PC-9 (cell line): ENCODE measurements around the gene TRIM27.

Experiments used
- EZH2 ChIP-seq: fragments of 200-600 bp; sonication (generic); IDR thresholded peaks from 2 replicates; pipeline ENCODE4 v1.8.0; 2017; ENCODE audit warnings: antibody characterized with exemption, low read depth
- TF ChIP-seq, protein P1 (sequence below): fragments of 200-600 bp; sonication (generic); conservative IDR thresholded peaks from 2 replicates; pipeline ENCODE4 v1.6.1; 2017; ENCODE audit warnings: mixed run types, antibody characterized with exemption, mild to moderate bottlenecking, moderate library complexity

DNA sequence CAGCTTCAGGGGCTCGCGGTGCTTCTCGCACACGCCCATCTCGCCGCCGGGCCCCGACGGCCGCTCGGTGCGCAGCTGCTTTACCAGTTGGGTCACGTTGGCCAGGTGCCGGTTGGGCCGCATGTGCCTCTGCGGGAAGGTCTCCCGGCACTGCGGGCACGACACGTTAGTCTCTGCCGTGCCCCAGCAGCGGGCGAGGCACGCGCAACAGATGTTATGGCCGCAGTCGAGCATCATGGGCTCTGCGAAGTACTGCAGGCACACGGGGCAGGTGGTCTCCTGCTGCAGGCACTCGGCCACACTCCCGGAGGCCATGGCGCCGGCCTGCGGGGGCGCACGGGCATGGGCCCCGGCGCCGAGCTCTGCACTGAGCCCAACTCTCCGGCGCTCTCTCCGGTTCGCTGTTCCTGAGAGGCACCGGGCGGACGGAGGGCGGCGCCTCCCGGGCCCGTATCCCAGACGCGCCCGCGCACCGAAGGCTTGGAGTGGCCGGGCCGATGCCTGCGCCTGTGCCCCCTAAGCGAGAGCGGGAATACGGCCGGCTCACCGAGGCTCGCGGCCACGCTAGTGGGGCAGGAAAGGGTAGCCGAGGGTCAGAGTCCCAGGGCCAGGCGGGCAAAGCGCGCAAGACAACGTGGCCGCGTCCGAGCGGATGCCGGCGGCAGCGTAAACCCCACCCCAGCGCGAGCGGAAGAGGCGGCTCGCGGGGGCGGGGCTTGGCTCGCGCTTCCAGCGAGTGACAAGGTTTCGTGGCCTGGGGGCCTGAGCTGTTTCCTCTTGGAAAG, at the start of gene TRIM27:
- TF ChIP-seq, protein P1, sequence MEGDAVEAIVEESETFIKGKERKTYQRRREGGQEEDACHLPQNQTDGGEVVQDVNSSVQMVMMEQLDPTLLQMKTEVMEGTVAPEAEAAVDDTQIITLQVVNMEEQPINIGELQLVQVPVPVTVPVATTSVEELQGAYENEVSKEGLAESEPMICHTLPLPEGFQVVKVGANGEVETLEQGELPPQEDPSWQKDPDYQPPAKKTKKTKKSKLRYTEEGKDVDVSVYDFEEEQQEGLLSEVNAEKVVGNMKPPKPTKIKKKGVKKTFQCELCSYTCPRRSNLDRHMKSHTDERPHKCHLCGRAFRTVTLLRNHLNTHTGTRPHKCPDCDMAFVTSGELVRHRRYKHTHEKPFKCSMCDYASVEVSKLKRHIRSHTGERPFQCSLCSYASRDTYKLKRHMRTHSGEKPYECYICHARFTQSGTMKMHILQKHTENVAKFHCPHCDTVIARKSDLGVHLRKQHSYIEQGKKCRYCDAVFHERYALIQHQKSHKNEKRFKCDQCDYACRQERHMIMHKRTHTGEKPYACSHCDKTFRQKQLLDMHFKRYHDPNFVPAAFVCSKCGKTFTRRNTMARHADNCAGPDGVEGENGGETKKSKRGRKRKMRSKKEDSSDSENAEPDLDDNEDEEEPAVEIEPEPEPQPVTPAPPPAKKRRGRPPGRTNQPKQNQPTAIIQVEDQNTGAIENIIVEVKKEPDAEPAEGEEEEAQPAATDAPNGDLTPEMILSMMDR, result no peak
- no peak for TF ChIP-seq EZH2
